Measurements from ENCODE around the gene CAPZA1.
"Not testable (repeated sequence)": the region's sequence is repeated elsewhere in the genome, so short reads cannot be mapped to it uniquely, and the experiment has no call there.

- not testable (repeated sequence) for TF ChIP-seq CTCF, POLR2A (IDR thresholded peaks at IDR 0.05)
Observed at GRCh38 chr1:112624493-112624892, 4.9 kb downstream of the CAPZA1 start.
